Rectal smooth muscle tissue (tissue), 1 donor: ENCODE measurements around the gene MACROD2.

Source experiments
- H3K27ac ChIP-seq: one replicate; pipeline ENCODE4 v1.7.0; 2013; ENCODE audit warnings: low read depth, low read length, inconsistent platforms
- H3K27me3 ChIP-seq: one replicate; pipeline ENCODE4 v1.7.0; 2013; ENCODE audit warnings: low read length; ENCODE audit not compliant: control insufficient read depth, insufficient read depth
- H3K36me3 ChIP-seq: one replicate; pipeline ENCODE4 v1.7.0; 2013; ENCODE audit warnings: low read length; ENCODE audit not compliant: control insufficient read depth, insufficient read depth
- H3K4me1 ChIP-seq: one replicate; pipeline ENCODE4 v1.7.0; 2013; ENCODE audit warnings: low read length; ENCODE audit not compliant: control insufficient read depth, insufficient read depth
- H3K4me3 ChIP-seq: one replicate; pipeline ENCODE4 v1.7.0; 2013; ENCODE audit warnings: low read length
- H3K9ac ChIP-seq: one replicate; pipeline ENCODE4 v1.7.0; 2013; ENCODE audit warnings: low read length

The MACROD2 gene

DNA sequence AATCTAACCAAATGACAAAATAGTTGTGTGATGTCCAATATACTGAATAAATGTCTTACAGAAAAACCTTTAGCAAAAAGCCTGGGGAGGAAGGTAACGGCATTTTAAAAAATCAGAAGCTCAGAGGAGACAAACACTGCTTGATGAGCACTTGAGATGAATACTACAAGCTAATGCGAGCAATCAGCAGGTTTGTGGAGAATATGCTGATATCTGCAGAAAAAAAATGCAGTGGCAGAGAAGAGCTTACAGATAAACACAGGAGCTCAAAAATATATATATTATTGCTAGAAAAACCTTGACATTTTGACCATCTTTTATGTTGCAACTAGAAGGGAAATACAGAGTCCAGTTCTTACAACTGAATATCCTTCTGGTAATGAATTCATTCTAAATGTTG, 1605.2 kb downstream of the MACROD2 start:
- Histone ChIP-seq H3K4me3 (no peak overlapping the region), H3K36me3 (no peaks in the 10 kb centered on the region), H3K9ac (no peak overlapping the region), H3K27ac (no peak overlapping the region), H3K27me3 (no peaks in the 10 kb centered on the region), H3K4me1 (no peaks in the 10 kb centered on the region)

DNA sequence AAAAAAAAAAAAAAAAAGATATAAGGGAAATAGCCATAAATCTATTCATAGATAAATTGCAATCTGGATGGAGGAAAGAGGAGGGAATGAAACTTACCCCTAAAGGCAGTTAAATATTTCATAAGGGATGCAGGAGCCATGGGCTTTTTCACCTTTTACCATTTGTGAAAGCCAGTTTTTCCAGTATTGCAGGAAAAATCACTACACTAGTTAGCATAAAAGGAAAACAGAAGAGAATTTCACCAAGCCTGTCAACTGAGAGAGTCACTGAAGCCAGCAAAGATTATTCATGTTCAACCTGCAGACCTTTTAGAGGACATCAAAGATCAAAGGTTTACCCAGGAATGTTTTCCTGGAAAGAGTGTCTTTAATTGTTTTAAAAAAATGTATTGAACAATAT, 1608.2 kb downstream of the MACROD2 start:
- H3K27ac ChIP-seq, result no peak overlapping the region
- H3K9ac ChIP-seq, result no peak overlapping the region
- H3K4me1 ChIP-seq, result no peaks in the 10 kb centered on the region
- H3K4me3 ChIP-seq, result no peak overlapping the region
- no peaks in the 10 kb centered on the region for H3K27me3 ChIP-seq
- no peaks in the 10 kb centered on the region for H3K36me3 ChIP-seq

DNA sequence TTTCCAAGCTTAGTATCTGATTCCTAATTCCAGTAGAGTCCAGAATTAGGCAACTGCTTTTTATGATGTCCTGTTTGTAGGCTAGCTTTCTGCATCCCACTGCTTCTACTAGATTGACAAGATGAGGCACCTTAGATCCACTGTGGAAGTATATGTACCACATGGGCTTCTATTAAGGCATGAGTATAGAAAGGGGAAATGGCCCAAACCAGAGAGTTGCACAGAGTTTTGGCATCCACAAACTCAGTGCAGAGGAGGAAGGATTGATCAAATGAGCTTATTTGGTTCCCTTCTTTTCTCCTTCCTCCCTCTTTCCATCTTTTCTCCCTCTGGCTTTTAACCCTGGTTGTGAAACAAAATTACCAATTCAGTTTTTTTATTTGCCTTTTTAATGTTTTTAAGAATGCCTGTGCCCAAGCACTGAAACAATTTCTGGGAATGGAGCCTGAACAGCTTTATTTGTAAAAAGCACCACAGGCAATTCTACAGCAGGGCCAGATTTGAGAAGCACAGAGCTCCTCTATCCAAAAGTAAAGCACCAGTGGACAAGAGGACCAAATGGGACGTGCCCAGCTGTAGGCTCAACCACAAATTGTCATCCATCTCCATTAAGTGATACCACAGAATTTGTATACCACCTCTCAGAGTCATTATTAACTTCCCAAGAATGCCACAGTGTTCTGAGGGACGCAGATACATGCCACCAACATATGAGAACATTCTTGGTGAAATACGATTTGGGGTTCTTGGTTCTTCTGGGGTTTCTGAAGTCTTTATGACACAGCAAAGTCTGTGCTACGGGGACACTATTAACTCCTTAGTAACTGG, 1608.9 kb downstream of the MACROD2 start:
- Histone ChIP-seq H3K9ac (no peak overlapping the region), H3K36me3 (no peaks in the 10 kb centered on the region), H3K4me3 (no peak overlapping the region), H3K27me3 (no peaks in the 10 kb centered on the region), H3K4me1 (no peaks in the 10 kb centered on the region), H3K27ac (no peak overlapping the region)

DNA sequence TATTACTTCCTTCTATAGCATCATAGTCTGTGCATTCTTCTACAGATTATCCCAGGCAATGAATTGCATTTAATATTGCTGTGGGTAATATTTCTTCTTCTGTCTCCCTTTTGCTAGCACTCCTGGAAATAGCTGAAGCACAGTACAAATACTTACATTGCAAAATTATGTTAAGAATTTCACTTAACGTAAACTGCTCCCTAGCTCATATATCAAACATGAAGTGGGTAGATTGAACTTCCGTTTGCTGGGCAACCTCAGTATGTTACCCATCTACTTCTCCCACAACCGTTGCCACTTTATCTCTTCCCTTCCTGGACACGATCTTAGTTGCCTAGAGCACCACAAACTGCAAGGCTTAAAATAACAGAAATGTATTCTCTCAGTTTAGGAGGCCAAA, 1614.6 kb downstream of the MACROD2 start:
- Histone ChIP-seq H3K4me3 (no peak overlapping the region), H3K4me1 (no peaks in the 10 kb centered on the region), H3K9ac (no peak overlapping the region), H3K36me3 (no peaks in the 10 kb centered on the region), H3K27ac (no peak overlapping the region), H3K27me3 (no peaks in the 10 kb centered on the region)

DNA sequence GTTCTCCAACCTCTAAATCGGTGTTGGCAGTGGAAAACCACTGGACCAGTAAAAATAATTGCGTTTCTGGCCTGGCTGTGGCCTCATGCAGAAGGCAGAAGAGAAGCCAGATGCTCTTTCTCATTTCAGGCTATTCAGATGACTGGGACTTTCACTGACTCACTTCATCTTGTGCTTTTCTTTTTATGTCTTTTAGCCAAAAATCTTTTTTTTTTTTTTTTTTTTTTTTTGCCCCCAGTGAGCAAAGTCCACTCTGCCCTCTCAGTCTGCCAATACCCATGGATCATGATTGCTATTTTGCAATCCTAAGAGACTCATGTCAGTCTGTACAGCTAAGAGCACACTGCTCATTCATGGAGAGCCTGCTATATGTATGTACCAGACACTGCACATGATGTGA, 1615.5 kb downstream of the MACROD2 start:
- H3K36me3 ChIP-seq, result no peaks in the 10 kb centered on the region
- no peak overlapping the region for H3K27ac ChIP-seq
- H3K9ac ChIP-seq, result no peak overlapping the region
- H3K27me3 ChIP-seq, result no peaks in the 10 kb centered on the region
- H3K4me1 ChIP-seq, result no peaks in the 10 kb centered on the region
- no peak overlapping the region for H3K4me3 ChIP-seq

DNA sequence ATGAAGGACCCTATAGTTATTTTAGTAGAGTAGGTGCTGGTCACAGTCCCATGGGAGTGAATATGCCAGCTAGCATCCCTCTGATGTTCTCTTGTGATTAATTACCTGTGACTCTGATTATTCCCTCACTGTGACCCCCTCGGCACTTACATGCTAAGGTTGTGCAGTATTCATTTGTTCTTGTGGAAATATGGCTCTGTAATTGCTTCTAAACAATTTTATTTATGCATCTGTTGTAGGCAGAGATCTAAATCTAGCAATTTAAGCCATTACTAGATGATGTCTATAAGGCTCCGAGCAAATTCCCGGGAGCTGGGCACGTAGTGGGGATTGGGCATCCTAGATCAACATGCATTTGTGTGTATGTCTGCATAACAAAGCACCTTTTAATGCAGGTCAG, 1616.2 kb downstream of the MACROD2 start:
- H3K27me3 ChIP-seq, result no peaks in the 10 kb centered on the region
- no peak overlapping the region for H3K4me3 ChIP-seq
- no peaks in the 10 kb centered on the region for H3K4me1 ChIP-seq
- no peaks in the 10 kb centered on the region for H3K36me3 ChIP-seq
- no peak overlapping the region for H3K27ac ChIP-seq
- H3K9ac ChIP-seq, result no peak overlapping the region

DNA sequence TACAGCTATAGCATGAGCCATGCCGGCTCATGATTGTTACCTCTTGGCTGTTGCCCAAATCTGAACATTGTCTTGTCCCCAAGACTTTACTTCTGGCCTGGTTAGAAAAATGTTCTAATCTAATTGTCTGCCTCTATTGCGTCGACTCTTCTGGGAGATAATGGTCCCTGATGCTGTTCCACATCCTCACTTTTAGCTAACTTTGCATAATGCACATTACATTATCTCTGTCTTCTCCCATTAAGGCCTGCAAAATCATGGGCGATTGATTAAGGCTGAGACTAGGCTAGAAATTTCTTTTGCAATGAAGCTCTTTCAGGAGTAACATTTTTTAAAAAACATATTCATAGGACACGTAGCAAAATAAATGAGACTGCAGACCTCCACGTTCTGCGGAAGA, 1616.9 kb downstream of the MACROD2 start:
- Histone ChIP-seq H3K27ac (no peak overlapping the region), H3K4me3 (no peak overlapping the region), H3K36me3 (no peaks in the 10 kb centered on the region), H3K9ac (no peak overlapping the region), H3K27me3 (no peaks in the 10 kb centered on the region), H3K4me1 (no peaks in the 10 kb centered on the region)

DNA sequence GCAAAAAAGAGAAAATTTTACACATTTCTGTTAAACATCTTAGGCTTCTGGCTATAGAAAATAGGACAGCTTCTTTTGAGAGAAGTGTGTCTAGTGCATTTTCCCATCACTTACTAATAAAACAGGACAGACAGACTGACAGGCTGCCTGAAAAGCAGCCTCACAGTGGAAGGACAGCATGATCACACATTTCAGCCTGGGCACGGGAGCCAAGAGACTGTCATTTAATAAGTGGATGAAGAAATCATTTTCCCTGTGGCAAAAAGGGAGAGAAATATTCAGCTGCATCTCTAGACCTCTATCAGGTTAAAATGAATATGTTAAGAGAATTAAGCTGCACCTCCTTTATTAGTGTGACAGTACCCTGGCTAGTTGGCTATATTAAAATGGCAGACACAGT, 1617.5 kb downstream of the MACROD2 start:
- Histone ChIP-seq H3K36me3 (no peaks in the 10 kb centered on the region), H3K4me3 (no peak overlapping the region), H3K27me3 (no peaks in the 10 kb centered on the region), H3K4me1 (no peaks in the 10 kb centered on the region), H3K27ac (no peak overlapping the region), H3K9ac (no peak overlapping the region)

DNA sequence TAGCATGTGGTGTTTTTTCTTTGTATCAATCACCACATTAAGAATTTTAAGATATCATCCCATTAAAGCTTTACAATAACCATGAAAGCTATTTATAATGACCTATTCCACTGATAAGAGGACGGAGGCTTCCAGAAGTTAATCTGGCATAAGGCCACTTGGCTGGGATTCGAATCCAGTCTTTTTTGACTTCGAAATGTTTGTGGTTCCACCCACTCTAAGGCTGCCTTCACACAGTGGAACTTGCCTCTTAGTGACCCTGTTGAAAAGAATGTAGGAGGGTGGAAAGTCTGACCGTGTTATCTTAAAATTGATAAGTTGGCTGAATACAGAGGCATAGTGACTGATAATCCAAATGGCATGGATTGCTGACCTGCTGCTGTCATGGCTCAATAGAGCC, 1618.2 kb downstream of the MACROD2 start:
- no peak overlapping the region for H3K4me3 ChIP-seq

DNA sequence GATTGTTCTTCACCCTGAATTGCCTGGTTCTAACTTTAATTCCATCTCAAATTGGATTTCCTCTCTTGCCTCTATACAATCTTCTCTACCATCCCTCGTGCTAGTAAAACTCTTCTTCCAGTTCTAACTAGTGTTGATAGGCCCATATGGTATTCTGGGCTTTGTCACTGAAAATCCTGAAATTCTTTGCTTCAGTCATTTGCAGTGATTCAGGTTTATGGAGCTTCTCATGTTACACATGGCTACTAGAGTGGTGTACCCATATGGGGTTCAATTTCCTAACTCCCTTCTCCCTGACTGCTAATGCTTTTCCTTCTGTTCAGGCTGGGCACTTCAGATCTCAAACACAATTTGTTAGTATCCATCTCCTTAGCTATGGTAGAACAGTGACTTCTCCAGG, 1621.3 kb downstream of the MACROD2 start:
- H3K27me3 ChIP-seq, result no peaks in the 10 kb centered on the region
- no peaks in the 10 kb centered on the region for H3K36me3 ChIP-seq

More for the DNA sequence above, 1618.2 kb downstream of the MACROD2 start:
- Histone ChIP-seq H3K4me1 (no peaks in the 10 kb centered on the region), H3K9ac (no peak overlapping the region), H3K36me3 (no peaks in the 10 kb centered on the region), H3K27ac (no peak overlapping the region), H3K27me3 (no peaks in the 10 kb centered on the region)

DNA sequence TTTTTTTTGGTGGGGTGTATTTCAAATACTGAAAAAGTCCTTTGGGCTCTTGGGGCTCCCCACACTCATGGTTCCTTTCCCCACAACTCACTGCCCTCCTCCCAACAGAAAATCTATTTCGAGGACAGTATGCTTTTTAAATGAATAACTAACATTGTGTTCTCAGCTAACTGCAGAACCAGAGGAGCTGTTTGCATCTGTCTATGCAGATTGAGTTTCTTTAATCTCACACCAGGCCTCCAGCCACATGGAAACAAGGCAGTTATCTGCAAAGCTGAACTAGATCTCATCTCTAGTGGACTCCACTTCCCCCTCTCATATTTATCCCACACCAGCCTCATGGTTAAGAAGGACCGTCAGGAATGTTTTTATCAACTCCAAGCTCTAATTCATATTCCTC, 1622.8 kb downstream of the MACROD2 start:
- H3K27ac ChIP-seq, result no peak overlapping the region
- no peaks in the 10 kb centered on the region for H3K36me3 ChIP-seq
- H3K4me3 ChIP-seq, result no peak overlapping the region
- no peak overlapping the region for H3K9ac ChIP-seq
- no peaks in the 10 kb centered on the region for H3K4me1 ChIP-seq
- no peaks in the 10 kb centered on the region for H3K27me3 ChIP-seq

More for the DNA sequence above, 1621.3 kb downstream of the MACROD2 start:
- Histone ChIP-seq H3K4me1 (no peaks in the 10 kb centered on the region), H3K4me3 (no peak overlapping the region), H3K27ac (no peak overlapping the region), H3K9ac (no peak overlapping the region)

DNA sequence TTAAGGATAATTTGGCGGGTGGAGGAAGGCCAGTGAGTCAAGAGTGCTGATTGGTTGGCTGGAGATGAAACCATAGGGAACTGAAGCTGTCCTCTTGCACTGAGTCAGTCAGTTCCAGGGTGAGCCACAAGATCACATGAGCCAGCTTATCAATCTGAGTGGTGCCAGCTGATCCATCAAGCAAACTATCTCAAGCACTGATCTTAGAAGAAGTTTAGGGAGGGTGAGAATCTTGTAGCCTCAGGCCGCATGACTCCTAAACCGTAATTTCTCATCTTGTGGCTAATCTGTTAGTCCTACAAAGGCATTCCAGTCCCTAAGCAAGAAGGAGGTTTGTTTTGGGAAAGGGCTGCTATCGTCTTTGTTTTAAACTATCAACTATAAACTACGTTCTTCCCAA, 1623.6 kb downstream of the MACROD2 start:
- no peaks in the 10 kb centered on the region for H3K27me3 ChIP-seq
- no peaks in the 10 kb centered on the region for H3K4me1 ChIP-seq
- no peaks in the 10 kb centered on the region for H3K36me3 ChIP-seq
- no peak overlapping the region for H3K27ac ChIP-seq
- H3K4me3 ChIP-seq, result no peak overlapping the region
- H3K9ac ChIP-seq, result no peak overlapping the region

DNA sequence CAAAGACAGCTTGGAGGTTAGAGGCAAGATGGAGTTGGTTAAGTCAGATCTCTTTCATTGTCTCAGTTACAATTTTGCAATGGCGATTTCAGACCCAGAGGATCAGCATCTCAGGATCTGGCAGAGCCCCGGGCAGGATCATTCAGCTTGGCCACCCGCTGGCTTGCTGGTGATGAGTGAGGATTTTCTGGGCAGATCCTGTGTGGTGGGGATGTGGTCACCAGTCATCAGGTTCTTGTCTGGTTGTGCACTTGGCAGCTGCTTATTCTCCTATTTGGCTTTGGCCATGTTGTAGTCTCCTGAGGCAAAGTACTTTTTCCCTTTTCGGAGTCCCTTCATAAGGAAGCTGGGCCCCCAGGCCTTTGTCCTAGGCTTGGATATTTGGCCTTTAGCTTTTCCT, 1624.0 kb downstream of the MACROD2 start:
- no peak overlapping the region for H3K27ac ChIP-seq
- no peaks in the 10 kb centered on the region for H3K36me3 ChIP-seq
- no peaks in the 10 kb centered on the region for H3K27me3 ChIP-seq
- no peaks in the 10 kb centered on the region for H3K4me1 ChIP-seq
- H3K9ac ChIP-seq, result no peak overlapping the region
- no peak overlapping the region for H3K4me3 ChIP-seq
